Stimulated activated CD4-positive, alpha-beta T cell treated with anti-CD3 and anti-CD28 coated beads, Interleukin-12 subunit alpha, Interleukin-12 subunit beta, amount 100 ng/mL, for 24 hours (primary cell): ENCODE measurements around the gene HINFP.
"Not testable (repeated sequence)": the region's sequence is repeated elsewhere in the genome, so short reads cannot be mapped to it uniquely, and the experiment has no call there.

Experiments
- DNase-seq, 2 experiments: peaks; one replicate each; pipeline ENCODE4 v3.0.0-alpha.2; 2020; ENCODE audit warnings: low read depth in 2 of 2

The HINFP gene

GRCh38 chr11:119100246-119100970, 21.0 kb upstream of the HINFP start:
- no peak for DNase-seq

- peak in 1 of 2 experiments; percentile 25 for DNase-seq
Observed at GRCh38 chr11:119100994-119101758, 20.2 kb upstream of the HINFP start.

GRCh38 chr11:119101759-119102423, 19.5 kb upstream of the HINFP start, which contains the start of gene DPAGT1:
DPAGT1 (minus strand) TSS chr11:119101853; CDS start chr11:119101655, 198 bp downstream.
- peak; percentile 73 to 82 for DNase-seq

GRCh38 chr11:119103161-119103664, 18.2 kb upstream of the HINFP start:
- DNase-seq = not testable (repeated sequence)

- no peak for DNase-seq
Observed at GRCh38 chr11:119103793-119104192, 17.6 kb upstream of the HINFP start.

GRCh38 chr11:119106564-119107537, 14.5 kb upstream of the HINFP start, which contains the start of gene C2CD2L:
C2CD2L (plus strand) TSS chr11:119107344; CDS start chr11:119107742, 398 bp downstream.
- DNase-seq = peak; percentile 83 to 84

GRCh38 chr11:119107538-119108145, 13.7 kb upstream of the HINFP start:
- no peak for DNase-seq

GRCh38 chr11:119108146-119108856, 13.1 kb upstream of the HINFP start:
- DNase-seq = peak in 1 of 2 experiments; percentile 21

- no peak for DNase-seq
Observed at GRCh38 chr11:119108857-119109221, 12.5 kb upstream of the HINFP start.

GRCh38 chr11:119109843-119110242, 11.5 kb upstream of the HINFP start:
- no peak for DNase-seq

- DNase-seq = no peak
Observed at GRCh38 chr11:119110439-119110838, 10.9 kb upstream of the HINFP start.

GRCh38 chr11:119111361-119111925, 9.9 kb upstream of the HINFP start:
- DNase-seq = no peak

- DNase-seq = no peak
Observed at GRCh38 chr11:119112314-119113020, 8.9 kb upstream of the HINFP start.

- no peak for DNase-seq
Observed at GRCh38 chr11:119113716-119114115, 7.7 kb upstream of the HINFP start.

GRCh38 chr11:119114351-119114750, 7.0 kb upstream of the HINFP start:
- DNase-seq = no peak

GRCh38 chr11:119115484-119116234, 5.7 kb upstream of the HINFP start:
- no peak for DNase-seq

- no peak for DNase-seq
Observed at GRCh38 chr11:119116235-119116594, 5.2 kb upstream of the HINFP start.

- DNase-seq = no peak
Observed at GRCh38 chr11:119116601-119117000, 4.8 kb upstream of the HINFP start.
